HG02885 (cell line): ENCODE measurements around the gene KCNK15.

Source experiments
- ATAC-seq: cut with Tn5 transposase; IDR thresholded peaks from one replicate; pipeline ENCODE4 v1.9.1; 2021; ENCODE audit warnings: mild to moderate bottlenecking; ENCODE audit not compliant: unreplicated experiment, poor library complexity

Gene KCNK15

GRCh38 chr20:44714701-44715498 lies 30.8 kb upstream of the KCNK15 start, which contains the start of gene CCN5:
Gene CCN5, plus strand, starts transcription at chr20:44715369. Its CDS starts 22 bp downstream, at chr20:44715391.
- no peak for ATAC-seq

DNA sequence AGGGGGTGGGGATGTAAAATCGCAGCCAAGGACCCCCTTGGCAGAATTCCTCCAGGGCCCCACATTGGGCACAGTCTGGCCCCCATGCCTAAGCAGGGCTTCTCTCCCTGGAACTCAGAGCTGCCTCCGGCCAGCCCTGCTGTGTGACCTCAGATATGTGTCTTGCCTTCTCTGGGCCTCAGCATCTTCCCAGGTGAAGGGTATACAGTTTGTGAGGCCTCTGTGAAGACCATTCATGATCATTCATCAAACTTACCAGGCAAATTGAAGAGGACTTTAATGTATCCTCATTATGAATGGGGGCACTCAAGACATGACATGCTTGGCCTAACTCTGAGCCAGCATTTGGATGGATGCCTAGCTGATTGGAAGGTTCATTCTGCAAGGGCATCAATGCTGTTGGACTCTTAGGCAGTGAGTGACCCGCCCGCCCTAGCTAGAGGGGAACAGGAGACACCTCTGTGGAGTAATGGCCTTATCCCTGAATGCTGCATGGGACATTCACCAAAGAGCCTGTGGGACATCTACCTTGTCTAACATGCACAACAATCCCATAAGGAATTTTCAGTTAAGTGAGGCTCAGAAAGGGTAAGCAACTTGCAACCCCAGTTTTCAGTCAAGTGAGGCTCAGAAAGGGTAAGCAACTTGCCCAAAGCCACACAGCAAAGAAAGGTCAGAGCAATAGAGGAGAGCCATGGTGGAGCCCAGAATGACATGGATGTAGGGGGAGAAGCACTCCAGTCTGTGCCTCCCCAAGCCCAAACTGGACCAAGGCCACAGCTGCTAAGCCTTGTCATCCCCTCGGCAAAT lies 30.0 kb upstream of the KCNK15 start:
- no peak for ATAC-seq

DNA sequence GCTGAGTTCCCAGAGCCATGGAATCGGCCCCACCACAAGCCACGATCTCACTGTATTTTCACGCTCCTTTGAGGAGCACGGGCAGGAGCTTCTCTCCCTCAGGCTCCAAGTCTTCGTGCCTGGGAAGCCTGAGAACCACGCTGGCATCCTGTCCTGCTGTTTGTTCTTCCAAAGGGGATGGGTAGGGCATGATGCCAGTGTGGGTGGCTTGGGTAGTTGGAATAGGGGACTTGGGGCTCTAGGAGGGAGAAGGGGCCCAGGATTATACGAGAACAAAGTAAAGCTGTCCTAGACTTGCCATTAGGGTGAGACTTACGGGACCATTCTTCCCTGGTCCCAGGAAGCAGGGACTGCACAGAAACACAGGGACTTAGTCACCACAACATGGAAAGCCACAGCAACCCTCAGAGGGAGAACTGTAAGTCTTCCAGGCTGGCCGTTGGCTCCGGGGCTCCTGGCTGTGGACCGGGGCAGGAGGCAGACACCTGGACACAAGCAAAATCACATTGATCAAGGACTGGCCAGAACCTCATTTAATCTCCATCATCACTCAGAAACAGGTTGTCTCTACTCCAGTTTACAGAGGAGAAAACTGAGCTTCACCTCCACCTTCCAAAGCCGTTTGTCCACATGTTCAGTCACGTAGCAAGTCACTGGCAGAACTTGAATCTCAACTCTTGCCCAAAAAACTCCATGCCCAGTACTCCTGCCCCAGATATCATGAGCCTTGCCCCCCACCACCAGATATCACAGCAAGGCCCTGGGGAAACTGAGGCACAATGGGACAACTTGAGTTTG lies 29.2 kb upstream of the KCNK15 start:
- no peak for ATAC-seq

DNA sequence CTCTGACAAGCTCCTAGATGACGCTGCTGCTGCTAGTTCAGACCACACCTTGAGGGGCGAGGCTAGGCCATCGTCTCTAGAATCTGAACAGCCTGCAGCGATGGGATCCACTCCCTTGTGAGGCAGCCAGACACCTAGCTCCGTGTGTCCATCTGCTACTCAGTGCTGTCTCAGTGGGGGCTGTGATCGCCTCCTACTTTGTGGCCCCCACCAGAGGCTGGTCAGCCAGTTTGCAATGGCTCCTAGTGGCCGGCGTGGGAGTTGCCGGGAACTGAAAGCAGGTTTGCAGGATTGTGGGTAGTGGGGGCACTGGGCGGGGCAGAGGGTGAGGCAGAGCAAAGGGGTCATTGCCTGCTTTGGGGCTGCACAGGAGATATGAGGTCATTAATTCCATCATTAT lies 27.7 kb upstream of the KCNK15 start:
- ATAC-seq: no peak

DNA sequence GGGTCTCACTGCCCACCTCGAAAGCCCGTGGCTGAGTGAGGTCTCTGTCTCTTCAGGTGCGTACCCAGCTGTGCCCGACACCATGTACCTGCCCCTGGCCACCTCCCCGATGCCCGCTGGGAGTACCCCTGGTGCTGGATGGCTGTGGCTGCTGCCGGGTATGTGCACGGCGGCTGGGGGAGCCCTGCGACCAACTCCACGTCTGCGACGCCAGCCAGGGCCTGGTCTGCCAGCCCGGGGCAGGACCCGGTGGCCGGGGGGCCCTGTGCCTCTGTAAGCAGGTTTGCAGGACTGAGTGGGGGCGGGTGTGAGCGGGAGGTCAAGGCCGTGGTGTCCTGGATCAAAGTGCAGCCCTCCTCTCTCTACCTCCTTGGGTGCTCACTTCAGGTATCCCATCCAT lies 25.8 kb upstream of the KCNK15 start:
- no peak for ATAC-seq

GRCh38 chr20:44720621-44720996 lies 25.1 kb upstream of the KCNK15 start:
- ATAC-seq: no peak

DNA sequence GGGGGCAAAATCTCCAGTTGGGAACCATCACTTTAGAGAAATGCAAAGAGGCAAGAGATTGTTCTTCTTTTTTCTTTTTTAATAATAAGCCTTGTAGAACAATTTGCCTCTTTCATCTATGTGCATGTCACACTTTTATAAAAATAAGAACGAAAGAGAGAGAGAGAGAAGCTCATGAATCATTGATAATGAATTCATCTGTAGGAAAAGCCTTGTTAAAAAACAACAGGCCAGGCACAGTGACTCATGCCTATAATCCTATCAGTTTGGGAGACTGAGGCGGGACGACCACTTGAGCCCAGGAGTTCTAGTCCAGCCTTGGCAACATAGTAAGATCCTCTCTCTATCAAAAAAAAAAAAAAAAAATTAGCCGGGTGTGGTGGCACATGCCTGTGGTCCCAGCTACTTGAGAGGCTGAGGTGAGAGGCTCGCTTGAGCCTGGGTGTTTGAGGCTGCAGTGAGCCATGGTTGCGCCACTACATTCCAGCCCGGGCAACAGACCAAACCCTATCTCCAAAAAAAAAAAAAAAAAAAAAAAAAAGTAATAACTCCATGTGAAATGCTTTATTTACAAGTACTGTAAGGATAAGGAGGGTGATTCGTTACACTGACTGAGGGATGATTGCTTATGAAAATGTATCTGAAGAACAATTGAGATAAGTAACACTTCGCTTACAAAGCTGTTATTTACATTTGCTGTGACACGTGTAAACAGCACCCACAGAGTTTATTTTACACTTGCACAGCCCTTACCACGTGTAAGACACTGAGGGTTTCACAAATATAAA lies 24.5 kb upstream of the KCNK15 start:
- no peak for ATAC-seq

GRCh38 chr20:44721785-44722054 lies 23.9 kb upstream of the KCNK15 start:
- ATAC-seq: no peak

GRCh38 chr20:44722990-44723389 lies 22.7 kb upstream of the KCNK15 start:
- no peak for ATAC-seq

DNA sequence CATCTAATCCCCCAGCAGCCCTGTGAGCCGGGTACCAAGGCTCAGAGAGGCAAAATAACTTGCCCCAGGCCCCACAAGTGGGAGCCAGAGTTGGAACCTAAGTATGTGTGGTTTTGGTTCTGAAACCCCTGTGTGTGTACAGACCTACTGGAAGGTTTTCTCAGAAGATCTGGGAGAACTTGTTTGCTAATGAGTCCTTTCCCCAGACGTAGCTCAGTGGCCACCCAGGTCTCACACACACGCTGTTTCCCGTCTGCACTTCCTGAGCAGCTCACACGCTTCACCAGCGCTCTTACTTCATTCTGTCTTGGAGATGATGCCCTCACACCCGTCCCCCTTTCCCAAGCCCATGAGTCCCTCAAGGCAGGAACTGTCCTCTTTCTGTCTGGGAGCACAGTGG lies 22.3 kb upstream of the KCNK15 start:
- ATAC-seq: no peak

GRCh38 chr20:44723798-44724362 lies 21.8 kb upstream of the KCNK15 start:
- no peak for ATAC-seq

DNA sequence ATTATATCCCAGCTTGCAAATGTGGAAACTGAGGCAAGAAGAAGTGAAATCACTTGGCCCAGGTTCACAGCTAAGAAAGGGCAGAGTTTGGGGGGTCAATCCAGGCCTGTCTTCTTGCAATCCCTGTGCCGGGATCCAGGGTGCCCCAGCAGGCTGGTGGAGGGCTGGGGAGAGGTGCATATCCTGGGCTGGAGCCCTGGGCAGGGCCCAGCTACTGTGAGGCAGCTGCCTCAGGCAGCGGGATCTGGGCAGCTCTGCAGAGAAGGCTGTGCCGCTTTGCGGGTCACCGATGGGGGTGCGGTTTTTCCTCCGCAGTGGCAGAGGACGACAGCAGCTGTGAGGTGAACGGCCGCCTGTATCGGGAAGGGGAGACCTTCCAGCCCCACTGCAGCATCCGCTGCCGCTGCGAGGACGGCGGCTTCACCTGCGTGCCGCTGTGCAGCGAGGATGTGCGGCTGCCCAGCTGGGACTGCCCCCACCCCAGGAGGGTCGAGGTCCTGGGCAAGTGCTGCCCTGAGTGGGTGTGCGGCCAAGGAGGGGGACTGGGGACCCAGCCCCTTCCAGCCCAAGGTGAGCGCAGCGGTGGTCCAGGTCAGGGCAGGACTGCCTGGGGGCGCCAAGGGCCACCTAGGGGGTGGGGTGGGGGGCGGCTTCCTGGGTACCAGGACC lies 21.1 kb upstream of the KCNK15 start:
- ATAC-seq: no peak

DNA sequence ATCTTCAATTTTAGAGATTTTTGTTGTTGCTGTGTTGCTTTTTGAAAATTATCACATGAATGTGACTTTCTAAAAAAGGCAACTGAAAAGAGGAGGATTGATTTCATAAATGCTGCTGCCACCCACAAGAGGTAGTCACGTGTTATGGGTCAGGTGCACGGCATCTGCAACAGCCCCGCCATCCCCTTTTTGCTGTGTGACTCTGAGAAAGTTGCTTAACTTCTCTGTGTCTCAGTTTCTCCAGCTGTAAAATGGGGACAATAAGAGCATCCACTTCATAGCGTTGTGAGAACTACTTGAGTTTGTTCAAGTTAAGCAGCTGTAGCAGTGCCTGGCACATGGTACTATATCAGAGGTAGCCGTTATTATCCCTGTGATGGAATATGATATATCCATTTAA lies 19.8 kb upstream of the KCNK15 start:
- ATAC-seq: no peak

DNA sequence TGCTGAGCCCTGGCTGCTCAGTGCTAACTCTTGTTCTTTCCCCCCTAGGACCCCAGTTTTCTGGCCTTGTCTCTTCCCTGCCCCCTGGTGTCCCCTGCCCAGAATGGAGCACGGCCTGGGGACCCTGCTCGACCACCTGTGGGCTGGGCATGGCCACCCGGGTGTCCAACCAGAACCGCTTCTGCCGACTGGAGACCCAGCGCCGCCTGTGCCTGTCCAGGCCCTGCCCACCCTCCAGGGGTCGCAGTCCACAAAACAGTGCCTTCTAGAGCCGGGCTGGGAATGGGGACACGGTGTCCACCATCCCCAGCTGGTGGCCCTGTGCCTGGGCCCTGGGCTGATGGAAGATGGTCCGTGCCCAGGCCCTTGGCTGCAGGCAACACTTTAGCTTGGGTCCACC lies 18.6 kb upstream of the KCNK15 start:
- ATAC-seq: no peak

- no peak for ATAC-seq
These were observed 18.0 kb upstream of the KCNK15 start for GRCh38 chr20:44727651-44728050.

DNA sequence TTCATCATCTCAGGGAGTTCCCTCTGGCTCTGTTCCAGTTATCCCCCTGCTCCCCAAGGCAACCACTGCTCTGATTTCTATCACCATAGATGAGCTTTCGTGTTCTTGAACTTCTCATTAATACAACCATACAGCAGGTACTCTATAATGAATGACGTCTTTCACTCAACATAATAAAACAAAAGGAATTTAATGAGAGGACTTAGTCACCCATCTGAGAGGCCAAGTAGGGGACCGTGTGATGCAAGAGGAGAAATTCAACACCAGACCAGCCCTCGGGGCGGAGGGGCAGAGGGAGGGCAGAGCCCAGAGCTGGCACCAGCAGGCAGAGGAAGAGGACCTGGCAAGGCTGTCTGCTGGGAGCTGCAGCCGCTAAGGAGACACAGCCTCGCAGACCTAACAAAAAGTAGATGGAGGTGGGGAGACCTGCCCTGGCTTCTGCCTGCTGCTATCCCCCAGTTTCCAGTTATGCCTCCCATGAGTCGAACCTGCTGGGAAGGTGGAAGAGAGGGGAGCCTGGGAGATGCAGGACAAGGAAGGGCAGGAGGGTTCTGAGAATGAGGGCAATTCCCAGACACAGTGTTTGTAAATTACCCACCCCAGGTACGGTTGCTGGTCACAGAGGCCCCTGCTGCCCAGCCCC lies 16.7 kb upstream of the KCNK15 start:
- ATAC-seq: no peak

GRCh38 chr20:44730441-44730840 lies 15.2 kb upstream of the KCNK15 start:
- ATAC-seq: no peak

- no peak for ATAC-seq
These were observed 14.0 kb upstream of the KCNK15 start for GRCh38 chr20:44731657-44732056.

DNA sequence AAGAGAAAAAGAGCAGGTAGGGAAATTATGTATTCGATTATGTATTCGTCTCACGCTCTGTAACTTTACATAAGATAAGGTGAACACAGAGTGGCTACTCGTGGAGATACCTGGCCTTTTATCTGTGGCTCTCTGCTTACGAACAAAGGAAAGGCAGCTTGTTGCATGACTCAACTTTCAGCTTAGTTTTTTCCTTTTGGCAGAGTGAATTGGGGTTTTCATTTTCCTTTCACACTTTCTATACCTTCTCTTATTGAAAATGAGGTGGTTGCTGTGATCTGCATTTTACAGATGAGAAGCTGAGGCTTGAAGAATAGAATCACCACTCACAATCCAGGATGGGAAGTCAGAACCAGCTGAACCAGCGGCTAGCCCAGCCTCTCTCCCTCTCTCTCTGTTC lies 13.3 kb upstream of the KCNK15 start:
- no peak for ATAC-seq
